ENCODE measurements around the gene GALNT18. TPM values are rescaled to one million over a fixed set of nuclear protein-coding genes. Genes with fewer than 3 reads are reported as not detected.

The GALNT18 gene
- total RNA-seq, 3 donors from 2014 or later: 14.7 to 25.9 (median 16.4) TPM

GRCh38 chr11:11640152-11640551, 18.3 kb upstream of the GALNT18 start:
- Histone ChIP-seq H3K27me3 (no peaks in the 10 kb centered on the region), H3K9me3 (no peaks in the 10 kb centered on the region), H3K4me1 (no peaks in the 10 kb centered on the region), H3K36me3 (no peaks in the 10 kb centered on the region), H3K27ac (no peak overlapping the region), H3K4me3 (no peak overlapping the region)
- no peak for DNase-seq (ENCODE audit: low spot score in 2 of 2)
- TF ChIP-seq POLR2AphosphoS5 (IDR thresholded peaks at IDR 0.05) (no peak), CTCF (IDR thresholded peaks at IDR 0.05) (no peak), POLR2A (IDR thresholded peaks at IDR 0.05) (no peak)
- intact Hi-C loops (cut with DNase I; ENCODE audit: low total_unique reads): no loop called here

- Histone ChIP-seq H3K4me1 (no peaks in the 10 kb centered on the region), H3K4me3 (no peak overlapping the region), H3K27ac (no peak overlapping the region), H3K36me3 (no peaks in the 10 kb centered on the region), H3K27me3 (no peaks in the 10 kb centered on the region), H3K9me3 (no peaks in the 10 kb centered on the region)
- no peak for DNase-seq (ENCODE audit: low spot score in 2 of 2)
- intact Hi-C loops (cut with DNase I; ENCODE audit: low total_unique reads): no loop called here
- TF ChIP-seq POLR2A (IDR thresholded peaks at IDR 0.05): no peak
- TF ChIP-seq POLR2AphosphoS5 (IDR thresholded peaks at IDR 0.05): no peak
- TF ChIP-seq CTCF (IDR thresholded peaks at IDR 0.05): no peak
Measured at GRCh38 chr11:11636671-11637070, 14.9 kb upstream of the GALNT18 start.

- TF ChIP-seq POLR2AphosphoS5 (IDR thresholded peaks at IDR 0.05): no peak
- no peak for TF ChIP-seq POLR2A (IDR thresholded peaks at IDR 0.05)
- TF ChIP-seq CTCF (IDR thresholded peaks at IDR 0.05): no peak
- intact Hi-C loops (cut with DNase I; ENCODE audit: low total_unique reads): no loop called here
- Histone ChIP-seq H3K27me3 (no peaks in the 10 kb centered on the region), H3K4me3 (no peak overlapping the region), H3K9me3 (no peaks in the 10 kb centered on the region), H3K36me3 (no peaks in the 10 kb centered on the region), H3K27ac (no peak overlapping the region), H3K4me1 (no peaks in the 10 kb centered on the region)
- no peak for DNase-seq (ENCODE audit: low spot score in 2 of 2)
Measured at GRCh38 chr11:11635443-11635842, 13.6 kb upstream of the GALNT18 start.

- DNase-seq (ENCODE audit: low spot score in 2 of 2): no peak
- no peak for TF ChIP-seq CTCF (IDR thresholded peaks at IDR 0.05)
- TF ChIP-seq POLR2AphosphoS5 (IDR thresholded peaks at IDR 0.05): no peak
- TF ChIP-seq POLR2A (IDR thresholded peaks at IDR 0.05): no peak
- Histone ChIP-seq H3K36me3 (no peaks in the 10 kb centered on the region), H3K4me3 (no peak overlapping the region), H3K4me1 (no peaks in the 10 kb centered on the region), H3K27ac (no peak overlapping the region), H3K27me3 (no peaks in the 10 kb centered on the region), H3K9me3 (no peaks in the 10 kb centered on the region)
- intact Hi-C loops (cut with DNase I; ENCODE audit: low total_unique reads): no loop called here
Measured at GRCh38 chr11:11629368-11629767, 7.6 kb upstream of the GALNT18 start.

GRCh38 chr11:11628651-11629050, 6.8 kb upstream of the GALNT18 start:
- intact Hi-C loops (cut with DNase I; ENCODE audit: low total_unique reads): no loop called here
- Histone ChIP-seq H3K27ac (no peak overlapping the region), H3K9me3 (no peaks in the 10 kb centered on the region), H3K4me3 (no peak overlapping the region), H3K27me3 (no peaks in the 10 kb centered on the region), H3K4me1 (no peaks in the 10 kb centered on the region), H3K36me3 (no peaks in the 10 kb centered on the region)
- TF ChIP-seq CTCF (IDR thresholded peaks at IDR 0.05): no peak
- no peak for TF ChIP-seq POLR2A (IDR thresholded peaks at IDR 0.05)
- TF ChIP-seq POLR2AphosphoS5 (IDR thresholded peaks at IDR 0.05): no peak
- no peak for DNase-seq (ENCODE audit: low spot score in 2 of 2)

Measured in breast epithelium (tissue), 4 donors.